ENCODE measurements around the gene SORCS2. TPM values are rescaled to one million over a fixed set of nuclear protein-coding genes. Genes with fewer than 3 reads are reported as not detected.

SORCS2 gene
- polyA plus RNA-seq, 1 donor (not counting 4 experiments of a cell fraction or from before 2014, with no cell fraction given): 0.09 TPM

- FAIRE-seq (no peak), DNase-seq (ENCODE audit: low read depth, low spot score) (no peak)
- dilution Hi-C loops (cut with MboI; ENCODE audit: extremely low pct_ligation_motif_present, low sequenced_read_pairs): no loop called here
- Histone ChIP-seq H3K9me1 (ENCODE audit: control insufficient read depth, extremely low read depth, insufficient read depth, low read length) (no peaks in the 10 kb centered on the region), H3K4me3 (ENCODE audit: control insufficient read depth in 2 of 3, extremely low read depth in 1 of 3, insufficient read depth in 2 of 3, low read depth in 1 of 3, low read length in 3 of 3) (no peak overlapping the region), H3K79me2 (ENCODE audit: control insufficient read depth, insufficient read depth, low read length) (no peaks in the 10 kb centered on the region), H3K4me2 (ENCODE audit: control insufficient read depth, extremely low read depth, insufficient read depth, low read depth, low read length) (no peak overlapping the region), H3K9ac (ENCODE audit: control insufficient read depth, extremely low read depth, insufficient read depth, low read length) (no peak overlapping the region), H3K4me1 (ENCODE audit: control insufficient read depth, extremely low read depth, insufficient read depth, low read length) (peaks cover 27% of the 10 kb centered on the region), H3K27ac (ENCODE audit: control insufficient read depth, insufficient read depth, low read length) (no peak overlapping the region), H2AFZ (ENCODE audit: control insufficient read depth, low read length) (no peak overlapping the region), H3K36me3 (ENCODE audit: control insufficient read depth in 2 of 2, extremely low read depth in 1 of 2, insufficient read depth in 2 of 2, low read length in 2 of 2) (no peaks in the 10 kb centered on the region), H3K9me3 (ENCODE audit: control insufficient read depth, low read depth, low read length) (no peaks in the 10 kb centered on the region), H3K27me3 (ENCODE audit: control insufficient read depth, extremely low read depth, insufficient read depth, low read length) (peaks cover 54% of the 10 kb centered on the region), H4K20me1 (ENCODE audit: control insufficient read depth, extremely low read depth, insufficient read depth, low read length) (no peaks in the 10 kb centered on the region)
- TF ChIP-seq EZH2 (IDR thresholded peaks at IDR 0.05; ENCODE audit: low read length): no peak
Measured at GRCh38 chr4:7282786-7283440, 90.6 kb downstream of the SORCS2 start.

DNA sequence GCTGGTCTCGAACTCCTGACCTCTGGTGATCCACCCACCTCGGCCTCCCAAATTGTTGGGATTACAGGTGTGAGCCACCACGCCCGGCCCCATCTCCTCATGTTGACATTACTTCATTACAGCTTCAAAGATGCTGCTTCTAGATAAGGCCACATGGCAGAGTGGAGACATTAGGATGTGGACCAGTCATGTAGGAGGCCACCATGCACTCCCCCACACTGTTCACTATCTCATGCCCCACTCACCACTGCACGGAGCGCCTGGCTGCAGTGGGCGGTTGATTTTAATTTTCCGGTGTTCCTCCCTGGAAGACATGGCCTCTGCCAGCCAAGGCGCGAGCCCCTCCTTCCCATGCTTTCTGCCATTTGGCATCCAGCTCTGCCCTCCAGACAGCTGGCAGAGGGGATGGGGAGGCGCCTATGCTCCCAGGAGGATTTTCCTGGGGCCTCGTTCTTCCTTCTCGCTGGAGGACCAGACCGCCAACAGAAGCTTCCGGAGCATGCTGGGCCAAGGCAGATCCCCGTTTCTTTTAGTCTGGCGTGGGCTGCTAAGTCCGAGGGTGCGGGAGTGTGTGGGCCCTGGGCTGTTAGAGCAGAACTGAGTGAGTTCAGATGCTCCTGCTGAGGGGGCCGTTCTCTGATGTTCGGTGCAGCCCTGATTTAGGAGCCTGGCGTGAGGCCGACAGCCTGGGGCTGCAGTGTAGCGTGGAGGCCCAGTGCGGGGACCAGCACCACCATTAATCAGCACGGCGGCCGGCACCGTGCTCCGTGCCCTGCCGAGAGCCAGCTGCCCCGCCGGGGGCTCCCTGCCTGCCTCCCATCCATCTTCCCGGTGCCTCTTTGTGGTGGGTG lies 93.1 kb downstream of the SORCS2 start:
- Histone ChIP-seq H3K79me2 (ENCODE audit: control insufficient read depth, insufficient read depth, low read length) (no peaks in the 10 kb centered on the region), H2AFZ (ENCODE audit: control insufficient read depth, low read length) (no peak overlapping the region), H3K4me3 (ENCODE audit: control insufficient read depth in 2 of 3, extremely low read depth in 1 of 3, insufficient read depth in 2 of 3, low read depth in 1 of 3, low read length in 3 of 3) (no peak overlapping the region), H3K27ac (ENCODE audit: control insufficient read depth, insufficient read depth, low read length) (no peak overlapping the region), H4K20me1 (ENCODE audit: control insufficient read depth, extremely low read depth, insufficient read depth, low read length) (peaks cover 3% of the 10 kb centered on the region), H3K9me1 (ENCODE audit: control insufficient read depth, extremely low read depth, insufficient read depth, low read length) (no peaks in the 10 kb centered on the region), H3K4me2 (ENCODE audit: control insufficient read depth, extremely low read depth, insufficient read depth, low read depth, low read length) (no peak overlapping the region), H3K27me3 (ENCODE audit: control insufficient read depth, extremely low read depth, insufficient read depth, low read length) (peaks cover 48% of the 10 kb centered on the region), H3K4me1 (ENCODE audit: control insufficient read depth, extremely low read depth, insufficient read depth, low read length) (peaks cover 16% of the 10 kb centered on the region), H3K9ac (ENCODE audit: control insufficient read depth, extremely low read depth, insufficient read depth, low read length) (no peak overlapping the region), H3K9me3 (ENCODE audit: control insufficient read depth, low read depth, low read length) (no peaks in the 10 kb centered on the region), H3K36me3 (ENCODE audit: control insufficient read depth in 2 of 2, extremely low read depth in 1 of 2, insufficient read depth in 2 of 2, low read length in 2 of 2) (no peaks in the 10 kb centered on the region)
- TF ChIP-seq, protein P1, sequence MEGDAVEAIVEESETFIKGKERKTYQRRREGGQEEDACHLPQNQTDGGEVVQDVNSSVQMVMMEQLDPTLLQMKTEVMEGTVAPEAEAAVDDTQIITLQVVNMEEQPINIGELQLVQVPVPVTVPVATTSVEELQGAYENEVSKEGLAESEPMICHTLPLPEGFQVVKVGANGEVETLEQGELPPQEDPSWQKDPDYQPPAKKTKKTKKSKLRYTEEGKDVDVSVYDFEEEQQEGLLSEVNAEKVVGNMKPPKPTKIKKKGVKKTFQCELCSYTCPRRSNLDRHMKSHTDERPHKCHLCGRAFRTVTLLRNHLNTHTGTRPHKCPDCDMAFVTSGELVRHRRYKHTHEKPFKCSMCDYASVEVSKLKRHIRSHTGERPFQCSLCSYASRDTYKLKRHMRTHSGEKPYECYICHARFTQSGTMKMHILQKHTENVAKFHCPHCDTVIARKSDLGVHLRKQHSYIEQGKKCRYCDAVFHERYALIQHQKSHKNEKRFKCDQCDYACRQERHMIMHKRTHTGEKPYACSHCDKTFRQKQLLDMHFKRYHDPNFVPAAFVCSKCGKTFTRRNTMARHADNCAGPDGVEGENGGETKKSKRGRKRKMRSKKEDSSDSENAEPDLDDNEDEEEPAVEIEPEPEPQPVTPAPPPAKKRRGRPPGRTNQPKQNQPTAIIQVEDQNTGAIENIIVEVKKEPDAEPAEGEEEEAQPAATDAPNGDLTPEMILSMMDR (optimal IDR thresholded peaks at IDR 0.05 in 1 of 3, IDR thresholded peaks at IDR 0.05 in 1 of 3, conservative IDR thresholded peaks at IDR 0.05 in 1 of 3; ENCODE audit: extremely low read depth in 1 of 3, insufficient read depth in 2 of 3, low read length in 3 of 3): no peak
- peak; percentile 56 for TF ChIP-seq EZH2 (IDR thresholded peaks at IDR 0.05; ENCODE audit: low read length)
- DNase-seq (ENCODE audit: low read depth, low spot score): no peak
- FAIRE-seq: no peak
- dilution Hi-C loops (cut with MboI; ENCODE audit: extremely low pct_ligation_motif_present, low sequenced_read_pairs): no loop called here

Measured in keratinocyte (primary cell).